Cardiac fibroblast (primary cell): Measurements from ENCODE around the gene CSTF2T.
"Not testable (repeated sequence)": the region's sequence is repeated elsewhere in the genome, so short reads cannot be mapped to it uniquely, and the experiment has no call there.

Source experiments
- DNase-seq, 2 donors: peaks; one replicate each; pipeline versions ENCODE4 v3.0.0 to v3.0.0-alpha.2; 2010; ENCODE audit warnings: low read depth in 2 of 2
- H3K4me3 ChIP-seq, 2 donors: replicated peaks in 1 of 2; 1 replicate in 1 of 2; 2 replicates in 1 of 2; pipeline ENCODE4 v1.5.1; 2011; ENCODE audit warnings: low read depth in 2 of 2, low read length in 2 of 2, mild to moderate bottlenecking in 2 of 2, moderate library complexity in 1 of 2
- TF ChIP-seq, protein P1 (sequence below): IDR thresholded peaks from one replicate; pipeline ENCODE4 v1.5.1; 2011; ENCODE audit warnings: low read depth, mild to moderate bottlenecking, low read length, inconsistent platforms

Gene CSTF2T

DNA sequence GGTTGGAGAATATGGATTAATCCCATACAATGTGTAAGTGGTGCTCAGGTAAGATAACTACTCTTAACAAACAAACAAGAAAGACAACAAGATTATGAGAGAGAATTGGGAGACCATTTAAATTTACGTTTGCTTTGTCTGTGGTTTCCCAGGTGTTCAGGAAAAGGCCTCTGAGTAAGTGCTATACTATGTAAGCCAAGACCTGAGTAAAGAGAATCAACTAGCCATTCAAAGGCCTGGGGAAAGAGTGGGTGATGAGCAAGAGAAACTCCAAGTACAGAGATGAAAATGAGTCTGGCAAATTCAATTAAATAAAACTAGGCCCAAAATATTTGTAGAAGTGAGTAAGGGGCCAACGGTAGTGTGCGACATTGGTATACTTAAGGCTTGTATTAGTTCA lies 9.9 kb downstream of the CSTF2T start:
- no peak for DNase-seq
- H3K4me3 ChIP-seq = no peak overlapping the region
- TF ChIP-seq, protein P1, sequence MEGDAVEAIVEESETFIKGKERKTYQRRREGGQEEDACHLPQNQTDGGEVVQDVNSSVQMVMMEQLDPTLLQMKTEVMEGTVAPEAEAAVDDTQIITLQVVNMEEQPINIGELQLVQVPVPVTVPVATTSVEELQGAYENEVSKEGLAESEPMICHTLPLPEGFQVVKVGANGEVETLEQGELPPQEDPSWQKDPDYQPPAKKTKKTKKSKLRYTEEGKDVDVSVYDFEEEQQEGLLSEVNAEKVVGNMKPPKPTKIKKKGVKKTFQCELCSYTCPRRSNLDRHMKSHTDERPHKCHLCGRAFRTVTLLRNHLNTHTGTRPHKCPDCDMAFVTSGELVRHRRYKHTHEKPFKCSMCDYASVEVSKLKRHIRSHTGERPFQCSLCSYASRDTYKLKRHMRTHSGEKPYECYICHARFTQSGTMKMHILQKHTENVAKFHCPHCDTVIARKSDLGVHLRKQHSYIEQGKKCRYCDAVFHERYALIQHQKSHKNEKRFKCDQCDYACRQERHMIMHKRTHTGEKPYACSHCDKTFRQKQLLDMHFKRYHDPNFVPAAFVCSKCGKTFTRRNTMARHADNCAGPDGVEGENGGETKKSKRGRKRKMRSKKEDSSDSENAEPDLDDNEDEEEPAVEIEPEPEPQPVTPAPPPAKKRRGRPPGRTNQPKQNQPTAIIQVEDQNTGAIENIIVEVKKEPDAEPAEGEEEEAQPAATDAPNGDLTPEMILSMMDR = no peak

GRCh38 chr10:51688826-51689225 lies 10.6 kb downstream of the CSTF2T start:
- H3K4me3 ChIP-seq, DNase-seq: not testable (repeated sequence)

DNA sequence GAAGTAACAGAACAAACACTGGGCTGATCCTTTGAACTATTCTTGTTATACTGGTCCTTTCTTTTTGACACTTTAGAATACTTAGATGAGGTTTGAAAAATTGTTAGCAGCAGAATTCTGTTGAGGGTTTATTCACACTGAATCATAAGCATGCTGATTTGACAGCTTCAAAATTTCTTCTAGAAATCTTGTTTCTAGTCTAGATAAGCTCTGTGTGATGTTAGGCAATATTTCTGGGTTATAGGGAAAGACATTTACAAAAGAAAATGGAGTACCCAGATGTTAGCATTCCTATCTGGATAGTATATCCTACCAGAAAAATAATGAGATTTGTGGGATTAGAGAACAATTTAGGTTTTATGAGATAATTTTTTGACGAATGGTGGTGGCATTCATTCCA lies 12.1 kb downstream of the CSTF2T start:
- peak in 1 of 2 donors; percentile 33 for DNase-seq
- H3K4me3 ChIP-seq = no peak overlapping the region
- TF ChIP-seq, protein P1 = no peak

DNA sequence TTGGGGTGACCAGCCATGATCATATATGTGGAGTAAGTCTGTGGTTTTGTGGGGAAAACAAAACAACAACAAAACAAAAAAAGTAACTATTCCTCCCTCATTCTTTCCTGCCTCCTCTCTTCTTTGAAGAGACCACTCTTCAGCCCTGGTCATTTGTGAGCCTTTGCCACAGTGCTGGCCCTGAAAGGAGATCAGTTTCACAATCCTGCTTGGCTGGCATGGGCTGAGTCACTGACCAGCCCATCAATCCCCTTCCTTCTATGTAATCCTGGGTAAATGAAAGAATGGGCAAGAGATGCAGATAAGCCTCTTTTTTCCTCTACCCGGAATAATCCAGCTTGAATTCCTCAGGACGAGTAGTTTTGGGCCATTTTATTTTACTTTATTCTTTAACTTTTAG lies 13.6 kb downstream of the CSTF2T start:
- no peak overlapping the region for H3K4me3 ChIP-seq
- DNase-seq = peak in 1 of 2 donors; percentile 46
- TF ChIP-seq, protein P1 = no peak

GRCh38 chr10:51683031-51683691 lies 16.2 kb downstream of the CSTF2T start:
- no peak overlapping the region for H3K4me3 ChIP-seq
- peak; percentile 67 to 84 for DNase-seq
- TF ChIP-seq, protein P1 = no peak

DNA sequence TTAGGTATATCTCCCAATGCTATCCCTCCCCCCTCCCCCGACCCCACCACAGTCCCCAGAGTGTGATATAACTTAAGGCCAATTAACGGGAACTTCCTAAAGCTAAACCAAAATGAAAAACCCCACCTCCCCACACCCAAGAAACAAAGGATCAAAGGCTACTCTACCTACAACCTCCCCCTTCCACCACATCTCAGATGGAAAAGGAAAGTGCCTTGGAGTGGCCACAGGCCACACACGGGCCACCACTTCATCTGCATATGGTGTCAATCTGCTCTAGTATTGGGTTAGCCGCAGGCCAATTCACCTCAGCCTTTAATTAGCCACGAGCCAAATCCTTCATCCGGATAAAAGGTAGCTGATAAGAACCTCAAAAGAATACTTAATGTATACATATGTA lies 19.6 kb downstream of the CSTF2T start:
- H3K4me3 ChIP-seq = no peak overlapping the region
- TF ChIP-seq, protein P1 = no peak
- DNase-seq = no peak

- DNase-seq = peak in 1 of 2 donors; percentile 38
- TF ChIP-seq, protein P1 = no peak
Measured at GRCh38 chr10:51675088-51675487, 24.3 kb downstream of the CSTF2T start.

More at GRCh38 chr10:51675088-51675487, 24.3 kb downstream of the CSTF2T start:
- H3K4me3 ChIP-seq = no peak overlapping the region
